Stomach smooth muscle (tissue), 2 donors: Measurements from ENCODE around the gene ISM1.
A peak's percentile ranks its signal among the peaks of the same experiment; 100 is the strongest.

Source experiments
- H3K27ac ChIP-seq: one replicate; pipeline ENCODE4 v1.7.0; 2013; ENCODE audit warnings: mild to moderate bottlenecking, low read length, inconsistent platforms
- H3K27me3 ChIP-seq, 2 donors: one replicate each; pipeline ENCODE4 v1.7.0; 2013; ENCODE audit warnings: low read length in 2 of 2; ENCODE audit not compliant: insufficient read depth in 2 of 2, control insufficient read depth in 1 of 2
- H3K36me3 ChIP-seq, 2 donors: one replicate each; pipeline ENCODE4 v1.7.0; 2013; ENCODE audit warnings: low read length in 2 of 2; ENCODE audit not compliant: control insufficient read depth in 2 of 2, insufficient read depth in 2 of 2
- H3K4me1 ChIP-seq: one replicate; pipeline ENCODE4 v1.7.0; 2013; ENCODE audit warnings: low read length; ENCODE audit not compliant: control insufficient read depth, insufficient read depth
- H3K4me3 ChIP-seq, 2 donors: one replicate each; pipeline ENCODE4 v1.7.0; 2013; ENCODE audit warnings: low read length in 2 of 2
- H3K9ac ChIP-seq, 2 donors: one replicate each; pipeline ENCODE4 v1.7.0; 2013; ENCODE audit warnings: low read length in 2 of 2, mild to moderate bottlenecking in 1 of 2
- H3K9me3 ChIP-seq, 2 donors: one replicate each; pipeline ENCODE4 v1.7.0; 2013; ENCODE audit warnings: low read length in 2 of 2; ENCODE audit not compliant: control insufficient read depth in 2 of 2
- donor health status: healthy.
- donor health status: Pancreatic carcinoma.

The ISM1 gene

GRCh38 chr20:13220904-13221297, at the start of gene ISM1:
TSS of gene ISM1 (plus strand) at chr20:13221274. CDS start at chr20:13221777, 503 bp downstream.
- no peaks in the 10 kb centered on the region for H3K36me3 ChIP-seq
- no peaks in the 10 kb centered on the region for H3K27me3 ChIP-seq
- peaks cover 17% of the 10 kb centered on the region for H3K4me1 ChIP-seq
- H3K9ac ChIP-seq: peak within 1 kb of the TSS; percentile 55 to 56
- H3K9me3 ChIP-seq: no peaks in the 10 kb centered on the region
- peak within 1 kb of the TSS; percentile 46 for H3K27ac ChIP-seq
- H3K4me3 ChIP-seq: peak within 1 kb of the TSS; percentile 80

DNA sequence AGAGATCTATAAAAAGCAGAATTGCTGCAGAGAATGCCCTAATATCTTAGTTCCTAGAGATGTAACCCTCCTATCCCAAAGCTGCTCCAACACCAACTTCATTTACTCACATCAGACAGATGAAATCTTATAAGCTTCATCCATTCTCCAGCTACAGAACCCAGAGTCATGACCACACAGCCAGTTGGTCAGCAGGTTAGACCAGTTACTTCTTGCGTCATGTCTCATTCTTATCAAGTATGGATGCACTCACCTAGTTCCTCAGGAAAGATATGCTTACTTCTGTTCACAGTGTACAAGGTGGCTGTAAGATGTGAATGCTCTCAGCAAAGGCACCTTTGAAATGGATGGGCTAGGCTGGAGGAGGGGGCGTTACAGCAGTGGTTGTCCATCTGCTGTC, 47.9 kb upstream of the ISM1 start:
- no peaks in the 10 kb centered on the region for H3K27me3 ChIP-seq
- no peaks in the 10 kb centered on the region for H3K9me3 ChIP-seq
- H3K36me3 ChIP-seq: no peaks in the 10 kb centered on the region
- no peak overlapping the region for H3K9ac ChIP-seq
- H3K27ac ChIP-seq: no peak overlapping the region
- no peak overlapping the region for H3K4me3 ChIP-seq
- no peaks in the 10 kb centered on the region for H3K4me1 ChIP-seq

- Histone ChIP-seq H3K27ac (no peak overlapping the region), H3K27me3 (no peaks in the 10 kb centered on the region), H3K36me3 (no peaks in the 10 kb centered on the region), H3K9ac (no peak overlapping the region), H3K4me1 (no peaks in the 10 kb centered on the region), H3K4me3 (no peak overlapping the region), H3K9me3 (no peaks in the 10 kb centered on the region)
Measured at GRCh38 chr20:13174402-13174801, 46.7 kb upstream of the ISM1 start.

- Histone ChIP-seq H3K9ac (no peak overlapping the region), H3K9me3 (no peaks in the 10 kb centered on the region), H3K27me3 (no peaks in the 10 kb centered on the region), H3K27ac (no peak overlapping the region), H3K4me1 (no peaks in the 10 kb centered on the region), H3K4me3 (no peak overlapping the region), H3K36me3 (no peaks in the 10 kb centered on the region)
Measured at GRCh38 chr20:13180986-13181889, 39.8 kb upstream of the ISM1 start.

GRCh38 chr20:13183005-13183404, 38.1 kb upstream of the ISM1 start:
- Histone ChIP-seq H3K27ac (no peak overlapping the region), H3K4me1 (no peaks in the 10 kb centered on the region), H3K9me3 (no peaks in the 10 kb centered on the region), H3K9ac (no peak overlapping the region), H3K36me3 (no peaks in the 10 kb centered on the region), H3K4me3 (no peak overlapping the region), H3K27me3 (no peaks in the 10 kb centered on the region)

- Histone ChIP-seq H3K4me1 (no peaks in the 10 kb centered on the region), H3K4me3 (no peak overlapping the region), H3K9ac (no peak overlapping the region), H3K27ac (no peak overlapping the region), H3K27me3 (no peaks in the 10 kb centered on the region), H3K36me3 (no peaks in the 10 kb centered on the region), H3K9me3 (no peaks in the 10 kb centered on the region)
Measured at GRCh38 chr20:13186043-13186774, 34.9 kb upstream of the ISM1 start.

DNA sequence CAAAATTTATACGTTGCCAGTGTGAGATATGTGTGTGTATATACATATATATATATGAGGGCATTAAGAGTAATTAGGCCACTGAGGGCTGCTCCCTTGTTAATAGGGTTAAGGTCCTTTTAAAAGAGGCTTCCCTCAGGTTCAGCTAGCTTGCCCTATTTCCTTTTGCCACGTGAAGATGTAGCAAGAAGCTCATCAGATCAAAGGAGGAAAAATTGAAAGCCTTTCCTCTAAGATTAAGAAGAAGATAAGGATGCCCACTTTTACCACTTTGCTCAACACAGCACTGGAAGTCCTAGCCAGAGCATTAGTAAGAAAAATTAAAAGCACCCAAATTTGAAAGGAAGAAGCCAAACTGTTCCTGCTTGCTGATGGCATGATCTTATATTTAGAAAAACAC, 33.2 kb upstream of the ISM1 start:
- Histone ChIP-seq H3K9ac (no peak overlapping the region), H3K4me3 (no peak overlapping the region), H3K36me3 (no peaks in the 10 kb centered on the region), H3K9me3 (no peaks in the 10 kb centered on the region), H3K4me1 (no peaks in the 10 kb centered on the region), H3K27me3 (no peaks in the 10 kb centered on the region), H3K27ac (no peak overlapping the region)

DNA sequence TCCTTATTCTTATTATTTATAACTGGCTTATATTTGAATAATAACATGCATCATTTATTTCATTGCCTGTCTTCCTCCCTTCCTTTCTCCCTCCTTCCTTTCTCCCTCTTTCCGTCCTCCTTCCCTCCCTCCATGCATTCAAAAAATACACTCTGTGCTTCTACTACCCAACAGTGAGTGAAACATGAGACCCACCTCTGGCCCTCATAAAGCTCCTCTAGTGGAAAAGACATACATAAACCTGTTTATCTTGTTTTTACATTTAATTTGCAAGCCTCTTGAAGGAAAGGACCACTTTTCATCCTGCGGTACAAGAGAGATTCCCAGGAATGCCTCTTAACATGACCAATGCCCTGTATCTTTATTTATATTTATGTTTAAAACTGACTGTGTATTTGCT, 21.8 kb upstream of the ISM1 start:
- no peaks in the 10 kb centered on the region for H3K27me3 ChIP-seq
- no peak overlapping the region for H3K4me3 ChIP-seq
- H3K4me1 ChIP-seq: no peaks in the 10 kb centered on the region
- no peak overlapping the region for H3K27ac ChIP-seq
- H3K9me3 ChIP-seq: no peaks in the 10 kb centered on the region
- no peak overlapping the region for H3K9ac ChIP-seq
- no peaks in the 10 kb centered on the region for H3K36me3 ChIP-seq

- H3K27ac ChIP-seq: no peak overlapping the region
- no peak overlapping the region for H3K4me3 ChIP-seq
- H3K4me1 ChIP-seq: no peaks in the 10 kb centered on the region
- peaks cover 0 to 2% of the 10 kb centered on the region in 2 donors for H3K27me3 ChIP-seq
- no peaks in the 10 kb centered on the region for H3K36me3 ChIP-seq
- H3K9me3 ChIP-seq: no peaks in the 10 kb centered on the region
- no peak overlapping the region for H3K9ac ChIP-seq
Measured at GRCh38 chr20:13200767-13201500, 20.1 kb upstream of the ISM1 start.

GRCh38 chr20:13202565-13202964, 18.5 kb upstream of the ISM1 start:
- Histone ChIP-seq H3K27ac (no peak overlapping the region), H3K9ac (no peak overlapping the region), H3K4me1 (no peaks in the 10 kb centered on the region), H3K4me3 (no peak overlapping the region), H3K27me3 (peaks cover 0 to 2% of the 10 kb centered on the region in 2 donors), H3K9me3 (no peaks in the 10 kb centered on the region), H3K36me3 (no peaks in the 10 kb centered on the region)
